Panc1 (cell line): ENCODE results near the gene PHEX. TPM values are rescaled to one million over a fixed set of nuclear protein-coding genes. Genes with fewer than 3 reads are reported as not detected.

Experiments
- ATAC-seq: fragments of 200-7000 bp; cut with Tn5 transposase; 2 replicates; pipeline ENCODE4 v1.9.1; 2020; ENCODE audit warnings: mild to moderate bottlenecking, moderate library complexity
- BruUV-seq: library from RNA; stranded (reverse); fragments of 400-500 nt; replicated peaks from 2 replicates; lab custom pipeline; 2021; lab: Mats Ljungman, UMichigan
- CTCF ChIA-PET: fragments of 300-600 bp; sonication (Branson Sonifier 250); formaldehyde crosslinking; loops from one replicate; lab custom pipeline; 2022; ENCODE audit warnings: antibody characterized with exemption; lab: Charles Lee
- POLR2A ChIA-PET: fragments of 300-600 bp; sonication (Branson Sonifier 250); formaldehyde crosslinking; loops from one replicate; lab custom pipeline; 2022; ENCODE audit warnings: antibody characterized with exemption; lab: Charles Lee
- DNase-seq: peaks from one replicate; pipeline ENCODE4 v3.0.0-alpha.2; 2010; ENCODE audit warnings: low read depth, low spot score
- H3K27ac ChIP-seq: 2 replicates; pipeline ENCODE4 v1.5.1; 2011; ENCODE audit warnings: mild to moderate bottlenecking, low read length, inconsistent platforms
- H3K27me3 ChIP-seq: fragments of 200-500 bp; sonication (Bioruptor generic); 2 replicates; pipeline ENCODE4 v1.6.0; 2014; ENCODE audit warnings: low read length, inconsistent platforms; ENCODE audit not compliant: control insufficient read depth, insufficient read depth
- H3K36me3 ChIP-seq: fragments of 200-500 bp; sonication (Bioruptor generic); 2 replicates; pipeline ENCODE4 v1.5.1; 2014; ENCODE audit warnings: inconsistent platforms, mild to moderate bottlenecking, low read length, moderate library complexity; ENCODE audit not compliant: control insufficient read depth, insufficient read depth
- H3K4me1 ChIP-seq: 2 replicates; pipeline ENCODE4 v1.5.1; 2011; ENCODE audit warnings: inconsistent platforms, mild to moderate bottlenecking, low read length, moderate library complexity; ENCODE audit not compliant: control insufficient read depth, insufficient read depth
- H3K4me3 ChIP-seq, 2 experiments: 2 replicates each; pipeline ENCODE4 v1.5.1; 2011 to 2012; ENCODE audit warnings: low read depth in 2 of 2, low read length in 2 of 2, mild to moderate bottlenecking in 2 of 2, inconsistent platforms in 1 of 2, moderate library complexity in 1 of 2
- H3K9me3 ChIP-seq: fragments of 200-500 bp; sonication (Bioruptor generic); 2 replicates; pipeline ENCODE4 v1.5.1; 2014; ENCODE audit warnings: low read depth, mild to moderate bottlenecking, inconsistent platforms, low read length, moderate library complexity; ENCODE audit not compliant: control insufficient read depth, insufficient read depth
- POLR2AphosphoS5 ChIP-seq: IDR thresholded peaks from 2 replicates; pipeline ENCODE4 v1.6.1; 2012; ENCODE audit warnings: mild to moderate bottlenecking, low read depth, low read length, moderate library complexity
- REST ChIP-seq, 2 experiments: IDR thresholded peaks; 2 replicates each; pipeline ENCODE4 v1.6.1; 2011 to 2012; ENCODE audit warnings: low read depth in 2 of 2, control low read depth in 1 of 2, low read length in 1 of 2, mild to moderate bottlenecking in 1 of 2, moderate library complexity in 1 of 2; ENCODE audit not compliant: insufficient read depth in 1 of 2
- SIN3A ChIP-seq: IDR thresholded peaks from 2 replicates; pipeline ENCODE4 v1.6.1; 2012; ENCODE audit warnings: low read depth, mild to moderate bottlenecking, low read length, moderate library complexity, borderline replicate concordance; ENCODE audit not compliant: insufficient read depth
- TCF7L2 ChIP-seq: IDR thresholded peaks from 2 replicates; pipeline ENCODE4 v1.6.1; 2011; ENCODE audit warnings: mild to moderate bottlenecking, low read depth, low read length, inconsistent platforms
- in situ Hi-C: cut with HindIII; loops from 2 replicates; pipeline ENCODE4 v1.10.0; 2016; ENCODE audit warnings: low sequenced_read_pairs, low pct_unique_long_range_greater_than_20kb
- intact Hi-C: fragments of 100-400 bp; cut with micrococcal nuclease; formaldehyde crosslinking; loops from one replicate; pipeline ENCODE4 v1.10.0; 2022; ENCODE audit not compliant: unreplicated experiment
- total RNA-seq: library from RNA; stranded (reverse); gene quantifications from one replicate; pipeline ENCODE4 v1.2.1, GENCODE V29; 2021; ENCODE audit not compliant: unreplicated experiment
- TF ChIP-seq, protein P1 (sequence below): fragments of 450-650 bp; IDR thresholded peaks from 2 replicates; pipeline ENCODE4 v1.5.1; 2017; ENCODE audit warnings: mild to moderate bottlenecking

PHEX gene
- total RNA-seq, 1 experiment from 2014 or later: 0.23 TPM

GRCh38 chrX:22125481-22125880 lies 93.4 kb downstream of the PHEX start:
- H3K4me1 ChIP-seq: no peaks in the 10 kb centered on the region
- POLR2A ChIA-PET: no interaction called here

GRCh38 chrX:22126327-22126726 lies 94.2 kb downstream of the PHEX start:
- Histone ChIP-seq H3K27me3 (no peaks in the 10 kb centered on the region), H3K36me3 (no peaks in the 10 kb centered on the region), H3K27ac (no peak overlapping the region), H3K4me1 (no peaks in the 10 kb centered on the region), H3K4me3 (no peak overlapping the region), H3K9me3 (no peaks in the 10 kb centered on the region)
- ATAC-seq (no peak), DNase-seq (no peak)
- in situ Hi-C loops: no loop called here
- POLR2A ChIA-PET: no interaction called here
- intact Hi-C loops: no loop called here
- TF ChIP-seq SIN3A (no peak), TCF7L2 (no peak), REST (IDR thresholded peaks at IDR 0.05; ENCODE audit: insufficient read depth in 1 of 2, low read depth in 2 of 2, low read length in 1 of 2) (no peak), POLR2AphosphoS5 (no peak)
- TF ChIP-seq, protein P1, sequence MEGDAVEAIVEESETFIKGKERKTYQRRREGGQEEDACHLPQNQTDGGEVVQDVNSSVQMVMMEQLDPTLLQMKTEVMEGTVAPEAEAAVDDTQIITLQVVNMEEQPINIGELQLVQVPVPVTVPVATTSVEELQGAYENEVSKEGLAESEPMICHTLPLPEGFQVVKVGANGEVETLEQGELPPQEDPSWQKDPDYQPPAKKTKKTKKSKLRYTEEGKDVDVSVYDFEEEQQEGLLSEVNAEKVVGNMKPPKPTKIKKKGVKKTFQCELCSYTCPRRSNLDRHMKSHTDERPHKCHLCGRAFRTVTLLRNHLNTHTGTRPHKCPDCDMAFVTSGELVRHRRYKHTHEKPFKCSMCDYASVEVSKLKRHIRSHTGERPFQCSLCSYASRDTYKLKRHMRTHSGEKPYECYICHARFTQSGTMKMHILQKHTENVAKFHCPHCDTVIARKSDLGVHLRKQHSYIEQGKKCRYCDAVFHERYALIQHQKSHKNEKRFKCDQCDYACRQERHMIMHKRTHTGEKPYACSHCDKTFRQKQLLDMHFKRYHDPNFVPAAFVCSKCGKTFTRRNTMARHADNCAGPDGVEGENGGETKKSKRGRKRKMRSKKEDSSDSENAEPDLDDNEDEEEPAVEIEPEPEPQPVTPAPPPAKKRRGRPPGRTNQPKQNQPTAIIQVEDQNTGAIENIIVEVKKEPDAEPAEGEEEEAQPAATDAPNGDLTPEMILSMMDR: no peak
- BruUV-seq: no TSS peak
- CTCF ChIA-PET: no interaction called here

More at GRCh38 chrX:22125481-22125880, 93.4 kb downstream of the PHEX start:
- Histone ChIP-seq H3K27ac (no peak overlapping the region), H3K36me3 (no peaks in the 10 kb centered on the region), H3K4me3 (no peak overlapping the region), H3K27me3 (no peaks in the 10 kb centered on the region), H3K9me3 (no peaks in the 10 kb centered on the region)
- TF ChIP-seq, protein P1: no peak
- TF ChIP-seq TCF7L2 (no peak), POLR2AphosphoS5 (no peak), REST (IDR thresholded peaks at IDR 0.05; ENCODE audit: insufficient read depth in 1 of 2, low read depth in 2 of 2, low read length in 1 of 2) (no peak), SIN3A (no peak)
- BruUV-seq: no TSS peak
- no peak for ATAC-seq
- intact Hi-C loops: no loop called here
- CTCF ChIA-PET: no interaction called here
- in situ Hi-C loops: no loop called here
- no peak for DNase-seq
